Measurements from ENCODE around the gene SPINK7. TPM values are rescaled to one million over a fixed set of nuclear protein-coding genes. Genes with fewer than 3 reads are reported as not detected.

SPINK7 gene
- polyA plus RNA-seq, 3 donors = 2.0 TPM; not detected in 2

DNA sequence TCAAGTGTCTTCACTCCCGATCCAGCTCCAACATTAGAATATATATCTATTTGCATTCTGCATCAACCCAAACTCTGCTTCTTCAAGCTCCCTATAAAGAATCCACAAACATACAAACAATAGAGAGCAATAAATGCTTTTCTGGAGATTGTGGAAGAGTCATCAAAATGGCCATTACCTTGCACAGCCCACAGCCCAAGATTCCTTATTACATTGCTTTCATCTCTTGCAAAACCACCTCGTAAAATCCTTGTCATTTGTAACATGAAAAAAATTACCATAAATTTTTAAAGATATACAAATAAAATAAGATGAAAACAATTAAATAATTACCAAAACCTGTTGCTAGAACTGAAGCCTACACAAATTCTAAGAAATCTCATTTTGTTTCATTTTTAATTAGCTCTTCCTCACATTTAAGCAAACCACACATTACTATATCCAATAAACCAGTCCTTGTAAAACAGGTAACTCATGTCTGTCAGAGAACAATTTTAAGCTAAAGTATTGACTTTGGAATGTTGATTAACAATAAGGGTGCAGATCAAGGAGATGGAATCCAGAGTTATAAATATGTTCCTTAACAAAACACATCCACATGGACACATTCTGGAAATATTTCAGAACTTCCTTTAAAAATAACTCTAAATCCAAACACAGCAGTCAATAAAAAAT is 30.3 kb downstream of the SPINK7 start:
- 89 to 97% (median 93%) methylated on average over 2 of the region's 2 CpGs for WGBS, 3 donors

DNA sequence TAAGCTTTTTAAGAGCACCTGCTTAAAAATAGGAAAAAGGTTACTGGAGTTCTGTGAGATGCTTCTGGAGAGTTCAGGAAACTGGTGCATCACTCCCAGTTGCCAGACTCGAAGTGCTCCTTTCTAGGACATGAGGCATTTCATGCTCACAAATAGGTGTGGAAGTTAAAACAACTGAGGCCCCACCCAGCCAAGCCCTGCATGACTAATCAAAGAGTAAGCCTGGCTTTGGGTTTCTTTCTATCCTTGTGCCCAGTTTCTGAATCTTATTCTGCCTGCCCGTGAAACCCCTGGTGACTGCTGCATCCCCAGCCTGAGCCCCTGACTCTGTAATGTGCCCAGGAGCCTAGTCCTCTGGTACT is 30.8 kb downstream of the SPINK7 start:
- WGBS, 3 donors = 81 to 84% (median 81%) methylated on average over 2 of the region's 2 CpGs
- H3K27ac ChIP-seq (ENCODE audit: low read depth, low read length) = no peak overlapping the region

More for the DNA sequence above, 30.3 kb downstream of the SPINK7 start:
- no peak overlapping the region for H3K27ac ChIP-seq (ENCODE audit: low read depth, low read length)

- no peak overlapping the region for H3K27ac ChIP-seq (ENCODE audit: low read depth, low read length)
- WGBS, 3 donors = 76 to 89% (median 82%) methylated on average over 7 of the region's 7 CpGs
These were observed 31.6 kb downstream of the SPINK7 start for GRCh38 chr5:148343603-148344487.

GRCh38 chr5:148347706-148348105 is 35.5 kb downstream of the SPINK7 start:
- no peak overlapping the region for H3K27ac ChIP-seq (ENCODE audit: low read depth, low read length)
- 89 to 94% (median 89%) methylated on average over 1 of the region's 1 CpG for WGBS, 3 donors

DNA sequence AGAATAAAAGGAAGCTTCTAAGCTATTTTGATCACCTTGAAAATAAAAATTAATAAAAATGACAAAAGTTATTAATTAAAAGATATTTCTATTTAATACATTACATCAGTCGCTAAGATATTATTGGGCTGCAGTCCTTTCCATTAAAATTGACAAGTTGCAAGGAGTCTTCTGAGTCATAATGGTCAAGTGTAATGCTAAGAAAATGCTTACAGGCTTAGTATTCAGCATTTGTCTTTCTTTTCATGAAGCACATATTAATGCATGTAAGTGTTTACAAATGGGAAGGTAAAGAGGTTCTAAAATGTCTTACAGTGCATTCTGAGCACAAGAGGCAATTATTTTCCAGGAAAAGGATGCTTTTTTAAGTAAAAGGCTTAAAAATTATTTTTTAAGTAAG is 40.5 kb downstream of the SPINK7 start:
- WGBS, 3 donors = 35 to 96% (median 84%) methylated on average over 1 of the region's 1 CpG
- no peak overlapping the region for H3K27ac ChIP-seq (ENCODE audit: low read depth, low read length)

GRCh38 chr5:148353634-148354033 is 41.4 kb downstream of the SPINK7 start:
- H3K27ac ChIP-seq (ENCODE audit: low read depth, low read length) = no peak overlapping the region
- 90 to 96% (median 94%) methylated on average over 2 of the region's 2 CpGs for WGBS, 3 donors

GRCh38 chr5:148364343-148364742 is 52.1 kb downstream of the SPINK7 start:
- no peak overlapping the region for H3K27ac ChIP-seq (ENCODE audit: low read depth, low read length)

Other genes starting within 250 kb of the SPINK7 start
- 1 to 10 TPM in 1 of 3 donors, under 1 TPM in 2; 0.41 to 1.2 (median 0.98) TPM for gene SPINK5, start 248.4 kb upstream of the SPINK7 start, polyA plus RNA-seq
- not detected for gene SPINK14, start 143.9 kb upstream of the SPINK7 start, polyA plus RNA-seq
- under 1 TPM in 1 of 3 donors, not detected in 2; 0.42 TPM for gene SPINK6, start 109.4 kb upstream of the SPINK7 start, polyA plus RNA-seq
- not detected for gene MARCOL, start 73.9 kb upstream of the SPINK7 start, polyA plus RNA-seq
- under 1 TPM in 1 of 3 donors, not detected in 2; 0.15 TPM for gene SPINK13, start 43.6 kb upstream of the SPINK7 start, polyA plus RNA-seq
- gene SPINK9, start 23.1 kb downstream of the SPINK7 start, polyA plus RNA-seq = not detected
- 10 to 100 TPM in 2 of 3 donors, 1 to 10 TPM in 1; 6.9 to 13.0 (median 12.4) TPM for gene FBXO38, start 71.5 kb downstream of the SPINK7 start, polyA plus RNA-seq

All from adipose tissue (tissue), 3 donors.